Measurements from ENCODE around the gene PAQR9.

Gene PAQR9

DNA sequence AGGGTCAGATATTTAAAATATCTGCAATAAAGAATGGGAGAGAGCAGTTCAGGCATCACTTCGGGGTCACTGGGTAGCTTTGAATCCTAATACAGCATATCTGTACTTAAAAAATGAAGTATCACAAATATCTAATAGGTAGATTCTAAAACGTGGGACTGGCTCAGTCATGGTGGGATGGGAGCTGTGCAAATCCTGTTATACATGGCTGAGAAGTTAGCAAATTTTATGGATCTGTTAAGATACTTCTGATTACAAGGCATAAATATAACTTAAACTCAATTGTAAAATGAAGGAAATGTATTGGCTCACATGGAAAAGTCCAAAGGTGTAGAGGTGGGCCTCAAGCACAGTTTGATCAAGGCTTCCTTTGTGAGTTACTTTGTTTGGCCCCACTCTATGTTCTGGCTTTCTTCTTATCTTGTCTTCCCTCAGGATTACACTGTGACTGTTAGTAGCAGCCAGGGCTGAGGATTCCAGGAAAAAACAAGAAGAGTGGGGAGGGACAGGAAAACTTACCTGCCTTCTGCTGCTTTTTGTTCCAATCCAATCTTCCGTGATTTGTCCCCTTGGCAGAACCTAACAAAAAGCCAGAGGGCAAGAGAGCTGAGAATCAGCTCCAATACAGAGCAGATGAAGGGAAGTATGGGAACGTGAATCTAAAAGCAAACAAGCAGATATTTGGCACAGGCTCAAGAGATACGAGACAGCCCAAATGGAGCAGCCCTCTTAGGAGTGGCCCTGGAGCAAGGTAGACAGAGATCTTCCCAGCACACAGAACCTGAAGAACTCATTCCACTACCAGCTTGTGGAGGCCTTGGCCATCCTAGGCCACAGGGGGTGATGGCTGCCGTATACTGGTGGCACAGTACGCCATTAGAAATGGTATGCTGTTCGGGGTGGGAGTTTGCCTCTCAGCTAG lies 10.9 kb downstream of the PAQR9 start:
- no peak for DNase-seq (ENCODE audit: extremely low read depth in 1 of 2, low read depth in 1 of 2)

DNA sequence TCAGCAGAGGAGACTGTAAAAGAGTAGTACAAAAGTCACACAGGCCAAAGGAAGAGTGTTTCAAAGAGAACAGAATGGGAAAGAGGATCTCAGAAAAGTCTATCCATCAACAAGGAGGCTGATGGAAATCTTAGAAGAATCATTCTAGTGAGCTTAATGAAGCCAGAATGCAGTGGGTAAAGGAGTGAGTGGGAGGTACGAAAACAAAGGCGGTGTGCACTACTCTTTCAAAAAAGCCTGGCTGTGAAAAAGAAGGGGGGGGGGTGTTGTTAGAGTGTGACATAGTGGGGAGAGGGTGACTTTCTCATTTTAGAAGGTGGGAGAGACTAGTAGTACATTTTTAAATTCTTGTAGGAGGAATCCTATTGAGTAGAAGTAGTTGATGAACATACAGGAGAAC lies 11.7 kb downstream of the PAQR9 start:
- DNase-seq (ENCODE audit: extremely low read depth in 1 of 2, low read depth in 1 of 2) = no peak

DNA sequence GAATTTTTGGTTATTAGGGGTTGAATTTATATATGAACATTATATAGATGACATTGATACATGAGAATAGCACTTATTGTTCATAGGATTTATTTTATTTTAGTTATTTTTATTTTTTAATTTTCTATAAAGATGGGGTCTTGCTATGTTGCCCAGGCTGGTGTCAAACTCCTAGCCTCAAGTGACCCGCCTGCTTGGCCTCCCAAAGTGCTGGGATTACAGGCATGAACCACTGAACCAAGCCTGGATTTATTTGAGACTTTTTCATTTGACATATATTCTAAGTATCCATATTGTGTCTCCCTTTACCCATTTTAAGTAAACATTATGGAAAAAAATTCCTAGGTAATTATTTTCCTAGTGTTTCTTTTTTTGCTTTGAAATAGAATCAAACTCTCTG lies 12.5 kb downstream of the PAQR9 start:
- no peak for DNase-seq (ENCODE audit: extremely low read depth in 1 of 2, low read depth in 1 of 2)

- no peak for DNase-seq (ENCODE audit: extremely low read depth in 1 of 2, low read depth in 1 of 2)
These were observed 15.5 kb downstream of the PAQR9 start for GRCh38 chr3:142947799-142948575.

DNA sequence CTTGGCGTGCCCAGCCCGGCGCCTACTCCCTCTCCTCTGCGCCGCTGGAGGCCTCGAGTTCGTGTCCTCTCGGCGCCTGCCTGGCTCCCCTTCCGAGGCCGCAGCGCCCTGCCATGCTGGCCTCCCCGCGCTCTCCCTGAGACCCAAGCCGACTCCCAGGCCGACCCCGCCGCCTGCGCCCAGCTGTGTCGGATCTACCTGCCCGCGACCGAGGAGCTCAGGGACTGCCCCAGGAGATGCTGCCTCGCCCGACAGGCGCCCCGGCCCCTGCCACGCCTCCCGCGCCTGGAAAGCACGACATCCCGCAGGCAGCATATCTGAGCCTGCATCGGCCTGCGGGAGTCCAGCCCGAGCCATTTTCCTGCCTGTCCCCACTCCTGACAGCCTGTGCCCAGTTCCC lies 16.1 kb downstream of the PAQR9 start:
- no peak for DNase-seq (ENCODE audit: extremely low read depth in 1 of 2, low read depth in 1 of 2)

DNA sequence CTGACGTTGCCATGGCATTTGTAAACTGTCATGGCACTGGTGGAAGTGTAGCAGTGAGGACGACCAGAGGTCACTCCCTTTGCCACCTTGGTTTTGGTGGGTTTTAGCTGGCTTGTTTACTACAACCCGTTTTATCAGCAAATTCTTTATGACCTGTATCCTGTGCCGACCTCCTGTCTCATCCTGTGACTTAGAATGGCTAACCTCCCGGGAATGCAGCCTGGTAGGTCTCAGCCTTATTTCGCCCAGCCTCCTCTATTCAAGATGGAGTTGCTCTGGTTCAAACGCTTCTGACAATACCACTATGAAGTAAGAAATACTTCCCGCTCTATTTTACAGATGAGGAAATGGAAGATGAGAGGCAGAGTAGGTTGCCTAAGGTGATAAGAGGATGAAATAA lies 16.6 kb downstream of the PAQR9 start:
- DNase-seq (ENCODE audit: extremely low read depth in 1 of 2, low read depth in 1 of 2) = no peak

GRCh38 chr3:142945023-142945422 lies 18.5 kb downstream of the PAQR9 start:
- DNase-seq (ENCODE audit: extremely low read depth in 1 of 2, low read depth in 1 of 2) = no peak

GRCh38 chr3:142944342-142944741 lies 19.1 kb downstream of the PAQR9 start:
- DNase-seq (ENCODE audit: extremely low read depth in 1 of 2, low read depth in 1 of 2) = no peak

- no peak for DNase-seq (ENCODE audit: extremely low read depth in 1 of 2, low read depth in 1 of 2)
These were observed 19.6 kb downstream of the PAQR9 start for GRCh38 chr3:142943870-142944269.

DNA sequence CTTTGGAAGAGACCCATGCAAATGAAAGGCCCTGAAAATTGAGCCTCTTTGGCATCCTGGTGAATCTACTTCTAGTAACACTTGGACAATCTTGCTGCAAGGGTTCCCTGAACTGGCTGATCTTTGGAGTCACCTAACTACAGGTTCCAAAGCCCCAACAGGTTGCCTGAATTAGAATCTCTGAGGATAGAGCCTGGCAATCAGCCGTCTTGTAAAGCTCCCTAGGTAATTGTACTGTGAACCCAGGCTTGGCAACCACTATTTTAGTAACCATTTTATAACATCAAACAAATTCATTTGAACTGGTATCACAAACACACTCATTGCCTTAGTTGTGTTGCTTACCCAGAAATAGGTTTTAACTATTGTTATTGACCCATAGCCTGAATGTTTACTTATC lies 20.1 kb downstream of the PAQR9 start:
- no peak for DNase-seq (ENCODE audit: extremely low read depth in 1 of 2, low read depth in 1 of 2)

GRCh38 chr3:142941373-142942123 lies 21.9 kb downstream of the PAQR9 start:
- DNase-seq (ENCODE audit: extremely low read depth in 1 of 2, low read depth in 1 of 2) = no peak

DNA sequence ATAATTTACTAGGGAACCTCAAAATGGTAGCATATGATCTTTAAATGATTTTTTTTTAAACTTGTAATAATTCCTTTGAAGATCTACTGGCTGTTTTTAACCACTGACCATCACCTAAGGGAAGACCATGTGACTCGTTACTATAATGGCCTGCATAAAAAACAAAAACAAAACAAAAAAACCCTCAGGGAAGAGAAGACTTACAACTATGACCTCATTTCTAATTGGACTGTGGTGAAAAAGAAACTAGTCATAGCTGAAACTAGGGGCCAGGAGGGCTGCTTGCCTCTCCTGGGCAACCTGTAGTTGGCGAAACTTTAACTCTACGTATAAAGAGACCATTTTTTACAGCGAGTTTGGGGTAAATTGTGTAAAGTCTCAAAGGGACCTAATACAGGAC lies 23.0 kb downstream of the PAQR9 start:
- no peak for DNase-seq (ENCODE audit: extremely low read depth in 1 of 2, low read depth in 1 of 2)

DNA sequence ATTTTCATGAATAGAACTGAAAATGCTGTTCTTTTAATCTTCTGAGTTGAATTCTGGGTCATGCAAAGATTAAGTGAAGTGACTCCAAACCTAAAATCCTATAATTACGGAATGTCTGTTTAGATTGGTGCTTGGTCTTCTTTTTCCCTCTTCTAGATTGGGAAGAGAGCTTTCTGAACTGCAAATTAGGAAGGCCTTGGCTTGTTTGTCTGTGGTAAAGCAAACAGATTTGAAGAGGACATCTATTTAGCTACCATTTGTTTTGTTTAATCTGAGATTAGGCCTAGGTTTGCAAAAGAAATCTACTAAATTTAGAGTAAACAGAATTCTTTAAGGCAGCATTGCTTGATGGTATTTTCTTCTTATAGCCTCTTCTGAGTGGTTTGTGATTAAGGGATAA lies 23.5 kb downstream of the PAQR9 start:
- no peak for DNase-seq (ENCODE audit: extremely low read depth in 1 of 2, low read depth in 1 of 2)

- no peak for DNase-seq (ENCODE audit: extremely low read depth in 1 of 2, low read depth in 1 of 2)
These were observed 27.5 kb downstream of the PAQR9 start for GRCh38 chr3:142935963-142936362.

GRCh38 chr3:142934887-142935269 lies 28.6 kb downstream of the PAQR9 start:
- no peak for DNase-seq (ENCODE audit: extremely low read depth in 1 of 2, low read depth in 1 of 2)

- DNase-seq (ENCODE audit: extremely low read depth in 1 of 2, low read depth in 1 of 2) = no peak
These were observed 29.2 kb downstream of the PAQR9 start for GRCh38 chr3:142934128-142934886.

- no peak for DNase-seq (ENCODE audit: extremely low read depth in 1 of 2, low read depth in 1 of 2)
These were observed 32.3 kb downstream of the PAQR9 start for GRCh38 chr3:142931222-142931621.

DNA sequence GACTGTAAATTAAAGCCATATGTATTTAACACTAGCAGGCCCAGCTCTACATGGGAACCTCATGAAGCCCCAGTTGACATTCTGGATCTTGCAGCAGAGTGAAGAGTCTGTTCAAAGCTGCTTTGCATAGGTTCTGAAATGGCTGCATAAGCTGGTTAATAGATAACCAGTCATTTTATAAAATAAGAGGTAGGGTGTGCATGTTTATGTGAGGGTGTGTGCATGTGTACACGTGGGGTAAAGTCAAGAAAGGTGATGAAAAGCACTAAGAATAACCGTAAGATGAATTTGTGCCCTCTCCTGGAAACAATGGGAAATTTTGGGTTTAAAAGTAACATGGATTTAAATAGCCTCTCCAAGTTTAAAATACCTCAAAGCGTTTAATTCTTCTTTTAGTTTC lies 33.0 kb downstream of the PAQR9 start:
- no peak for DNase-seq (ENCODE audit: extremely low read depth in 1 of 2, low read depth in 1 of 2)

DNA sequence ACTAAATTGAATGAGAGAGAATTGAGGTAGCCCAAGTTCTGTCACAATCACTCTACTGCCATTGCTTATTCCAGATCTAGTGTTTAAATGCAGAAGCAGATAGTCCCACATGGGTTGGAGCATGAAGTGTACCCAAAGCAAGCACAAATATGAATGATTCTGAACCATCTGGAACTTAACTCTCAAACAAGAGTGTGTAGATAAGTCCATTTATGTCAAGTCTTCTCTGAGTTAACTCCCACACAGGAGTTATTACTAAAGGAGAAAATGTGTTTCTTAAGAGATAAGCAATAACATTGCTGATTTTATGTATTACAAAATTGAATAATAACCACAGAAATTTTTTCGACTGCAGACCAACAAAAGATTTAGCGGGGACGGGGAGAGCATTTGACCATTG lies 33.6 kb downstream of the PAQR9 start:
- DNase-seq (ENCODE audit: extremely low read depth in 1 of 2, low read depth in 1 of 2) = no peak

GRCh38 chr3:142929109-142929508 lies 34.4 kb downstream of the PAQR9 start:
- no peak for DNase-seq (ENCODE audit: extremely low read depth in 1 of 2, low read depth in 1 of 2)
